Measurements from ENCODE around the gene CGNL1. TPM values are rescaled to one million over a fixed set of nuclear protein-coding genes. Genes with fewer than 3 reads are reported as not detected.

The CGNL1 gene
- total and polyA plus RNA-seq, 2 experiments from 2014 or later, result 11.4 to 13.1 TPM

- Histone ChIP-seq H3K4me1 (ENCODE audit: insufficient read depth) (peaks cover 17% of the 10 kb centered on the region), H3K9me3 (ENCODE audit: low read depth) (no peaks in the 10 kb centered on the region), H4K20me1 (ENCODE audit: insufficient read depth, poor library complexity, severe bottlenecking) (no peaks in the 10 kb centered on the region), H3K9me2 (replicated peaks; ENCODE audit: insufficient read depth) (no peaks in the 10 kb centered on the region), H2AFZ (no peak overlapping the region), H3K27ac (no peak overlapping the region), H3K36me3 (replicated peaks; ENCODE audit: insufficient read depth, low read depth) (no peaks in the 10 kb centered on the region), H3K4me2 (no peak overlapping the region), H3K27me3 (no peaks in the 10 kb centered on the region), H3K4me3 (no peak overlapping the region), H3K79me2 (no peaks in the 10 kb centered on the region)
- 97% methylated on average over 1 of the region's 1 CpG for WGBS (ENCODE audit: low lambda C conversion rate, missing lambda C conversion rate)
- DNase-seq (ENCODE audit: low spot score), result no peak
- no peak for TF ChIP-seq EZH2 (IDR thresholded peaks at IDR 0.05; ENCODE audit: borderline replicate concordance)
- TF ChIP-seq CTCF (IDR thresholded peaks at IDR 0.05; ENCODE audit: poor library complexity), result no peak
- TF ChIP-seq EZH2phosphoT487 (IDR thresholded peaks at IDR 0.05; ENCODE audit: low read depth, severe bottlenecking, unreplicated experiment), result no peak
Observed at GRCh38 chr15:57445872-57446271, 69.6 kb downstream of the CGNL1 start.

- H3K4me3 ChIP-seq, result no peak overlapping the region
- no peaks in the 10 kb centered on the region for H3K27me3 ChIP-seq
- H2AFZ ChIP-seq, result no peak overlapping the region
- peaks cover 11% of the 10 kb centered on the region for H3K4me1 ChIP-seq (ENCODE audit: insufficient read depth)
- H3K79me2 ChIP-seq, result no peaks in the 10 kb centered on the region
- no peak overlapping the region for H3K4me2 ChIP-seq
- H3K9me3 ChIP-seq (ENCODE audit: low read depth), result no peaks in the 10 kb centered on the region
- no peaks in the 10 kb centered on the region for H3K9me2 ChIP-seq (replicated peaks; ENCODE audit: insufficient read depth)
- DNase-seq (ENCODE audit: low spot score), result no peak
- no peaks in the 10 kb centered on the region for H3K36me3 ChIP-seq (replicated peaks; ENCODE audit: insufficient read depth, low read depth)
- H4K20me1 ChIP-seq (ENCODE audit: insufficient read depth, poor library complexity, severe bottlenecking), result no peaks in the 10 kb centered on the region
- H3K27ac ChIP-seq, result no peak overlapping the region
- 97% methylated on average over 3 of the region's 3 CpGs for WGBS (ENCODE audit: low lambda C conversion rate, missing lambda C conversion rate)
- TF ChIP-seq EZH2 (IDR thresholded peaks at IDR 0.05; ENCODE audit: borderline replicate concordance) (no peak), EZH2phosphoT487 (IDR thresholded peaks at IDR 0.05; ENCODE audit: low read depth, severe bottlenecking, unreplicated experiment) (no peak), CTCF (IDR thresholded peaks at IDR 0.05; ENCODE audit: poor library complexity) (no peak)
Observed at GRCh38 chr15:57446393-57446792, 70.1 kb downstream of the CGNL1 start.

GRCh38 chr15:57451555-57451954, 75.2 kb downstream of the CGNL1 start:
- H3K79me2 ChIP-seq, result no peaks in the 10 kb centered on the region
- H2AFZ ChIP-seq, result no peak overlapping the region
- H4K20me1 ChIP-seq (ENCODE audit: insufficient read depth, poor library complexity, severe bottlenecking), result no peaks in the 10 kb centered on the region
- H3K27me3 ChIP-seq, result no peaks in the 10 kb centered on the region
- H3K9me3 ChIP-seq (ENCODE audit: low read depth), result no peaks in the 10 kb centered on the region
- TF ChIP-seq EZH2 (IDR thresholded peaks at IDR 0.05; ENCODE audit: borderline replicate concordance) (no peak), EZH2phosphoT487 (IDR thresholded peaks at IDR 0.05; ENCODE audit: low read depth, severe bottlenecking, unreplicated experiment) (no peak), CTCF (IDR thresholded peaks at IDR 0.05; ENCODE audit: poor library complexity) (no peak)
- no peak overlapping the region for H3K4me2 ChIP-seq
- no peak overlapping the region for H3K27ac ChIP-seq
- H3K9me2 ChIP-seq (replicated peaks; ENCODE audit: insufficient read depth), result no peaks in the 10 kb centered on the region
- no peaks in the 10 kb centered on the region for H3K4me1 ChIP-seq (ENCODE audit: insufficient read depth)
- H3K4me3 ChIP-seq, result no peak overlapping the region
- no peak for DNase-seq (ENCODE audit: low spot score)
- no peaks in the 10 kb centered on the region for H3K36me3 ChIP-seq (replicated peaks; ENCODE audit: insufficient read depth, low read depth)

All from hepatocyte (in vitro differentiated cells).